ENCODE measurements around the gene GLRA1. TPM values are rescaled to one million over a fixed set of nuclear protein-coding genes. Genes with fewer than 3 reads are reported as not detected.

Gene GLRA1
- total RNA-seq, 1 experiment from 2014 or later = not detected

DNA sequence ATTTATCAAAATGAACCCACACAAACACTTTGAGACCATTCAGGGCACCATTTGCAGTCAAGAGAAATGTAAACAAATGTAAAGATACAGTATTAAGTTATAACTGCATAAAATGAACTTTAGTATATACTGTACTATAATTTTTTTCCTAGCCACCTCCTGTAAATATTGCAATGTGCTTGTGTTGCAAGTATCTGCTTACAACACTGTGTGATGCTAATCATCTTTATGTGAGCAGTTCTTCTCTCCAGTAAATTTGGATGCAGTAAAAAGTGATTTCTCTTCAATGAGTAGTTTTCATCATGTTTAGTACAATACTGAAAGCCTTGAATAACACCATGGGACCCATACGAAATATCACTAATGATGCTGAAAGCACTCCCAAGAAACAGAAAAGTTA lies 143.4 kb downstream of the GLRA1 start:
- Mint-ChIP-seq H3K9me3 (ENCODE audit: low read depth, unreplicated experiment) (no peaks in the 10 kb centered on the region), H3K36me3 (ENCODE audit: insufficient read depth, unreplicated experiment) (peaks cover 16% of the 10 kb centered on the region), H3K4me1 (ENCODE audit: low read depth, unreplicated experiment) (peaks cover 75% of the 10 kb centered on the region), H3K4me3 (ENCODE audit: low read depth, unreplicated experiment) (no peak overlapping the region), H3K27me3 (ENCODE audit: unreplicated experiment) (no peaks in the 10 kb centered on the region), H3K27ac (ENCODE audit: unreplicated experiment) (no peak overlapping the region)
- TF ChIP-seq, protein P1, sequence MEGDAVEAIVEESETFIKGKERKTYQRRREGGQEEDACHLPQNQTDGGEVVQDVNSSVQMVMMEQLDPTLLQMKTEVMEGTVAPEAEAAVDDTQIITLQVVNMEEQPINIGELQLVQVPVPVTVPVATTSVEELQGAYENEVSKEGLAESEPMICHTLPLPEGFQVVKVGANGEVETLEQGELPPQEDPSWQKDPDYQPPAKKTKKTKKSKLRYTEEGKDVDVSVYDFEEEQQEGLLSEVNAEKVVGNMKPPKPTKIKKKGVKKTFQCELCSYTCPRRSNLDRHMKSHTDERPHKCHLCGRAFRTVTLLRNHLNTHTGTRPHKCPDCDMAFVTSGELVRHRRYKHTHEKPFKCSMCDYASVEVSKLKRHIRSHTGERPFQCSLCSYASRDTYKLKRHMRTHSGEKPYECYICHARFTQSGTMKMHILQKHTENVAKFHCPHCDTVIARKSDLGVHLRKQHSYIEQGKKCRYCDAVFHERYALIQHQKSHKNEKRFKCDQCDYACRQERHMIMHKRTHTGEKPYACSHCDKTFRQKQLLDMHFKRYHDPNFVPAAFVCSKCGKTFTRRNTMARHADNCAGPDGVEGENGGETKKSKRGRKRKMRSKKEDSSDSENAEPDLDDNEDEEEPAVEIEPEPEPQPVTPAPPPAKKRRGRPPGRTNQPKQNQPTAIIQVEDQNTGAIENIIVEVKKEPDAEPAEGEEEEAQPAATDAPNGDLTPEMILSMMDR (IDR thresholded peaks at IDR 0.05; ENCODE audit: unreplicated experiment) = no peak
- no TSS peak for BruUV-seq (replicated peaks)
- intact Hi-C loops (cut with micrococcal nuclease; ENCODE audit: unreplicated experiment) = no loop called here
- CTCF ChIA-PET = interaction anchor here (0.6 kb wide), 2 partner anchors 13 to 573 kb away, joined by 3 to 5 read pairs; no protein-coding TSS in a partner anchor
- DNase-seq = no peak

DNA sequence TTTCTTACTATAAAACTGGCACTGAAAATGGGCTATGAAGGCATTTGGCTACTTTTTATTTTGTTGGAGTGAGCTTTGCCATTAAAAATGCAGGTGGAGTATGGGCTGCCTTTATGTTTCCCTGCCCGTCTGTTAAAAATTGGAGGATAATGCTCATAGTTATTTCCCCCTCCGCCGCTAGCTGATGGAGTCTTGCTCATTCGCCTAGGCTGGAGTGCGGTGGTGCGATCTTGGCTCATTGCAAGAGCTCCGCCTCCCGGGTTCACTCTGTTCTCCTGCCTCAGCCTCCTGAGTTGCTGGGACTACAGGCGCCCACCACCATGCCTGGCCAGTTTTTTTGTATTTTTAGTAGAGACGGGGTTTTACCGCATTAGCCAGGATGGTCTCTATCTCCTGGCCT lies 144.3 kb downstream of the GLRA1 start:
- Mint-ChIP-seq H3K36me3 (ENCODE audit: insufficient read depth, unreplicated experiment) (peaks cover 9% of the 10 kb centered on the region), H3K27me3 (ENCODE audit: unreplicated experiment) (no peaks in the 10 kb centered on the region), H3K9me3 (ENCODE audit: low read depth, unreplicated experiment) (no peaks in the 10 kb centered on the region), H3K4me1 (ENCODE audit: low read depth, unreplicated experiment) (peaks cover 75% of the 10 kb centered on the region), H3K27ac (ENCODE audit: unreplicated experiment) (peak overlapping the region; percentile 13), H3K4me3 (ENCODE audit: low read depth, unreplicated experiment) (peak overlapping the region; percentile 43)
- intact Hi-C loops (cut with micrococcal nuclease; ENCODE audit: unreplicated experiment) = no loop called here
- CTCF ChIA-PET = no interaction called here
- TF ChIP-seq, protein P1 (IDR thresholded peaks at IDR 0.05; ENCODE audit: unreplicated experiment) = no peak
- BruUV-seq (replicated peaks) = no TSS peak
- DNase-seq = peak; percentile 23

DNA sequence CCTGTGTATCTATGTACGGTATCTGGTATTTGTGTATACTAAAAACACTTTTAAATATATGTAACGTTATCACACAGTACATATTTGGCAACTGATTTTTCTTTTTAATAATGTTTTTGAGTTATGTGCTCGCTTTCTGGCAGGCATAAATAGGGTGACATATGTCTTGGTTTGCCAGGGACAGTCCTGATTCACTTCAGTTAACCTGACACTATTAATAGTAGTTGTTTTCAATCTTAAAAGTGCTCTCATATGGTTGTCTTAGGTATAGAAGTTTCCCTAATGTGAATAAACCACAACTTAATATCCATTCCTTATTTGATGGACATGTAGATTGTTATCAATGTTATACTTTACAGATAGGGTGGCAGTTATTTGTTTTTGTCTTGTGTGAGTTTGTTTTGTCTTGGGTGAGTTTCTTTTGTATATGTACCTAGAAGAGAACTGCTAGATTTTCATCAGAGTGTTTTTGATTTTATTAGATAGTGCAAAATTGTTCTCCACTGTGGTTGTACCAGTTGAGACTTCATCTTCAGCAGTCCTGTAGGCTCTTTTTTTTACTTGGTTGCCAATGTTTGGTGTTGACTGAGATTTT lies 145.0 kb downstream of the GLRA1 start:
- Mint-ChIP-seq H3K9me3 (ENCODE audit: low read depth, unreplicated experiment) (no peaks in the 10 kb centered on the region), H3K36me3 (ENCODE audit: insufficient read depth, unreplicated experiment) (peaks cover 6% of the 10 kb centered on the region), H3K4me1 (ENCODE audit: low read depth, unreplicated experiment) (peaks cover 72% of the 10 kb centered on the region), H3K4me3 (ENCODE audit: low read depth, unreplicated experiment) (peak overlapping the region; percentile 43), H3K27me3 (ENCODE audit: unreplicated experiment) (no peaks in the 10 kb centered on the region), H3K27ac (ENCODE audit: unreplicated experiment) (peak overlapping the region; percentile 13)
- TF ChIP-seq, protein P1 (IDR thresholded peaks at IDR 0.05; ENCODE audit: unreplicated experiment) = no peak
- CTCF ChIA-PET = no interaction called here
- no TSS peak for BruUV-seq (replicated peaks)
- no peak for DNase-seq
- intact Hi-C loops (cut with micrococcal nuclease; ENCODE audit: unreplicated experiment) = loop anchor here (10.0 kb wide), 1 partner anchor 335 kb away; the partner anchor contains the start of gene SLC36A1

- no peak overlapping the region for H3K4me3 Mint-ChIP-seq (ENCODE audit: low read depth, unreplicated experiment)
- H3K27ac Mint-ChIP-seq (ENCODE audit: unreplicated experiment) = peak overlapping the region; percentile 66
- TF ChIP-seq, protein P1 (IDR thresholded peaks at IDR 0.05; ENCODE audit: unreplicated experiment) = no peak
- BruUV-seq (replicated peaks) = no TSS peak
- intact Hi-C loops (cut with micrococcal nuclease; ENCODE audit: unreplicated experiment) = loop anchor here (10.0 kb wide), 1 partner anchor 330 kb away; the partner anchor contains the start of gene SLC36A1
- H3K27me3 Mint-ChIP-seq (ENCODE audit: unreplicated experiment) = no peaks in the 10 kb centered on the region
- no peaks in the 10 kb centered on the region for H3K9me3 Mint-ChIP-seq (ENCODE audit: low read depth, unreplicated experiment)
- CTCF ChIA-PET = no interaction called here
- no peaks in the 10 kb centered on the region for H3K36me3 Mint-ChIP-seq (ENCODE audit: insufficient read depth, unreplicated experiment)
- H3K4me1 Mint-ChIP-seq (ENCODE audit: low read depth, unreplicated experiment) = peaks cover 49% of the 10 kb centered on the region
- DNase-seq = no peak
Observed at GRCh38 chr5:151775025-151775606, 149.5 kb downstream of the GLRA1 start.

Measured in Calu3 (cell line).